Activated CD4-positive, alpha-beta T cell treated with anti-CD3 and anti-CD28 coated beads, Interleukin-2, amount 10 ng/mL, durations not matched to agents 24 days and 14 days (primary cell): ENCODE measurements around the gene BRSK2. TPM values are rescaled to one million over a fixed set of nuclear protein-coding genes. Genes with fewer than 3 reads are reported as not detected.

ENCODE experiments used
- DNase-seq: peaks from one replicate; pipeline ENCODE4 v3.0.0; 2022
- H3K27ac Mint-ChIP-seq: one replicate; pipeline ENCODE4 v1.8.0; 2022; ENCODE audit warnings: mild to moderate bottlenecking, mixed read lengths
- H3K27me3 Mint-ChIP-seq: one replicate; pipeline ENCODE4 v1.8.0; 2022; ENCODE audit warnings: mixed read lengths
- H3K36me3 Mint-ChIP-seq: one replicate; pipeline ENCODE4 v1.8.0; 2022; ENCODE audit warnings: low read depth, mild to moderate bottlenecking, mixed read lengths
- H3K4me1 Mint-ChIP-seq: one replicate; pipeline ENCODE4 v1.8.0; 2021; ENCODE audit warnings: mixed read lengths
- H3K4me3 Mint-ChIP-seq: one replicate; pipeline ENCODE4 v1.8.0; 2022; ENCODE audit warnings: mild to moderate bottlenecking, moderate library complexity, mixed read lengths
- H3K9me3 Mint-ChIP-seq: one replicate; pipeline ENCODE4 v1.8.0; 2021; ENCODE audit warnings: mixed read lengths
- intact Hi-C: fragments of 100-400 bp; cut with micrococcal nuclease; formaldehyde crosslinking; loops from one replicate; pipeline ENCODE4 v1.15.1; 2023
- total RNA-seq: library from RNA; stranded (reverse); gene quantifications from 2 replicates; pipeline ENCODE4 v1.2.3, GENCODE V29; 2022

Gene BRSK2
- total RNA-seq, 1 donor from 2014 or later, result 0.84 TPM

- no peak overlapping the region for H3K27ac Mint-ChIP-seq
- no peaks in the 10 kb centered on the region for H3K9me3 Mint-ChIP-seq
- H3K4me1 Mint-ChIP-seq, result peaks cover 2% of the 10 kb centered on the region
- no peaks in the 10 kb centered on the region for H3K36me3 Mint-ChIP-seq
- no peak for DNase-seq
- H3K4me3 Mint-ChIP-seq, result no peak overlapping the region
- H3K27me3 Mint-ChIP-seq, result peaks cover 34% of the 10 kb centered on the region
- intact Hi-C loops, result no loop called here
Observed at GRCh38 chr11:1392111-1392510, 2.4 kb downstream of the BRSK2 start.

GRCh38 chr11:1392561-1392960 lies 2.8 kb downstream of the BRSK2 start:
- no peak for DNase-seq
- intact Hi-C loops, result no loop called here
- no peak overlapping the region for H3K27ac Mint-ChIP-seq
- peaks cover 30% of the 10 kb centered on the region for H3K27me3 Mint-ChIP-seq
- H3K4me3 Mint-ChIP-seq, result no peak overlapping the region
- no peaks in the 10 kb centered on the region for H3K9me3 Mint-ChIP-seq
- H3K4me1 Mint-ChIP-seq, result peaks cover 2% of the 10 kb centered on the region
- H3K36me3 Mint-ChIP-seq, result no peaks in the 10 kb centered on the region

- Mint-ChIP-seq H3K36me3 (no peaks in the 10 kb centered on the region), H3K9me3 (no peaks in the 10 kb centered on the region), H3K4me3 (no peak overlapping the region), H3K4me1 (peaks cover 2% of the 10 kb centered on the region), H3K27me3 (peaks cover 24% of the 10 kb centered on the region), H3K27ac (no peak overlapping the region)
- DNase-seq, result no peak
- intact Hi-C loops, result no loop called here
Observed at GRCh38 chr11:1393038-1393710, 3.4 kb downstream of the BRSK2 start.

GRCh38 chr11:1394936-1395772 lies 5.4 kb downstream of the BRSK2 start:
- no peak overlapping the region for H3K4me3 Mint-ChIP-seq
- H3K27me3 Mint-ChIP-seq, result peaks cover 19% of the 10 kb centered on the region
- no peaks in the 10 kb centered on the region for H3K36me3 Mint-ChIP-seq
- H3K27ac Mint-ChIP-seq, result no peak overlapping the region
- H3K9me3 Mint-ChIP-seq, result no peaks in the 10 kb centered on the region
- H3K4me1 Mint-ChIP-seq, result no peaks in the 10 kb centered on the region
- intact Hi-C loops, result no loop called here
- DNase-seq, result no peak

- Mint-ChIP-seq H3K4me1 (no peaks in the 10 kb centered on the region), H3K27ac (no peak overlapping the region), H3K9me3 (no peaks in the 10 kb centered on the region), H3K27me3 (peaks cover 19% of the 10 kb centered on the region), H3K4me3 (no peak overlapping the region), H3K36me3 (no peaks in the 10 kb centered on the region)
- intact Hi-C loops, result no loop called here
- DNase-seq, result no peak
Observed at GRCh38 chr11:1395773-1396374, 6.1 kb downstream of the BRSK2 start.

GRCh38 chr11:1396375-1396841 lies 6.7 kb downstream of the BRSK2 start:
- Mint-ChIP-seq H3K27ac (no peak overlapping the region), H3K4me1 (no peaks in the 10 kb centered on the region), H3K4me3 (no peak overlapping the region), H3K9me3 (no peaks in the 10 kb centered on the region), H3K27me3 (peaks cover 15% of the 10 kb centered on the region), H3K36me3 (no peaks in the 10 kb centered on the region)
- DNase-seq, result no peak
- intact Hi-C loops, result no loop called here

- Mint-ChIP-seq H3K27me3 (peaks cover 6% of the 10 kb centered on the region), H3K4me3 (no peak overlapping the region), H3K4me1 (no peaks in the 10 kb centered on the region), H3K9me3 (no peaks in the 10 kb centered on the region), H3K27ac (no peak overlapping the region), H3K36me3 (no peaks in the 10 kb centered on the region)
- intact Hi-C loops, result no loop called here
- no peak for DNase-seq
Observed at GRCh38 chr11:1397146-1397861, 7.6 kb downstream of the BRSK2 start.

GRCh38 chr11:1397862-1398527 lies 8.3 kb downstream of the BRSK2 start:
- no peak overlapping the region for H3K4me3 Mint-ChIP-seq
- no peaks in the 10 kb centered on the region for H3K36me3 Mint-ChIP-seq
- DNase-seq, result no peak
- H3K4me1 Mint-ChIP-seq, result no peaks in the 10 kb centered on the region
- no peaks in the 10 kb centered on the region for H3K9me3 Mint-ChIP-seq
- intact Hi-C loops, result no loop called here
- peaks cover 3% of the 10 kb centered on the region for H3K27me3 Mint-ChIP-seq
- H3K27ac Mint-ChIP-seq, result no peak overlapping the region

- intact Hi-C loops, result no loop called here
- no peaks in the 10 kb centered on the region for H3K9me3 Mint-ChIP-seq
- no peaks in the 10 kb centered on the region for H3K27me3 Mint-ChIP-seq
- no peaks in the 10 kb centered on the region for H3K4me1 Mint-ChIP-seq
- no peaks in the 10 kb centered on the region for H3K36me3 Mint-ChIP-seq
- DNase-seq, result no peak
- no peak overlapping the region for H3K27ac Mint-ChIP-seq
- no peak overlapping the region for H3K4me3 Mint-ChIP-seq
Observed at GRCh38 chr11:1398528-1399235, 8.9 kb downstream of the BRSK2 start.

- no peak overlapping the region for H3K4me3 Mint-ChIP-seq
- H3K36me3 Mint-ChIP-seq, result no peaks in the 10 kb centered on the region
- DNase-seq, result no peak
- intact Hi-C loops, result no loop called here
- H3K27me3 Mint-ChIP-seq, result no peaks in the 10 kb centered on the region
- no peak overlapping the region for H3K27ac Mint-ChIP-seq
- H3K4me1 Mint-ChIP-seq, result no peaks in the 10 kb centered on the region
- no peaks in the 10 kb centered on the region for H3K9me3 Mint-ChIP-seq
Observed at GRCh38 chr11:1399386-1400316, 9.9 kb downstream of the BRSK2 start.

- no peak for DNase-seq
- Mint-ChIP-seq H3K4me3 (no peak overlapping the region), H3K27me3 (no peaks in the 10 kb centered on the region), H3K9me3 (no peaks in the 10 kb centered on the region), H3K36me3 (no peaks in the 10 kb centered on the region), H3K27ac (no peak overlapping the region), H3K4me1 (no peaks in the 10 kb centered on the region)
- intact Hi-C loops, result no loop called here
Observed at GRCh38 chr11:1400317-1401170, 10.8 kb downstream of the BRSK2 start.

- no peaks in the 10 kb centered on the region for H3K9me3 Mint-ChIP-seq
- H3K4me3 Mint-ChIP-seq, result no peak overlapping the region
- DNase-seq, result no peak
- H3K27ac Mint-ChIP-seq, result no peak overlapping the region
- intact Hi-C loops, result no loop called here
- H3K27me3 Mint-ChIP-seq, result no peaks in the 10 kb centered on the region
- no peaks in the 10 kb centered on the region for H3K36me3 Mint-ChIP-seq
- H3K4me1 Mint-ChIP-seq, result no peaks in the 10 kb centered on the region
Observed at GRCh38 chr11:1401171-1401445, 11.4 kb downstream of the BRSK2 start.
